ENCODE data around the gene CREBL2. TPM values are rescaled to one million over a fixed set of nuclear protein-coding genes. Genes with fewer than 3 reads are reported as not detected.

CREBL2 gene
- total and polyA plus RNA-seq, 10 of the 15 experiments (the other 5 are each of a cell fraction or from before 2014, with no cell fraction given), result 4.6 to 19.1 (median 13.5) TPM

- Histone ChIP-seq H3K9ac (ENCODE audit: control insufficient read depth, insufficient read depth, low read length) (no peak overlapping the region), H4K20me1 (ENCODE audit: control insufficient read depth, insufficient read depth) (no peaks in the 10 kb centered on the region), H3K79me2 (ENCODE audit: control insufficient read depth, insufficient read depth, low read length) (no peaks in the 10 kb centered on the region), H3K4me1 (ENCODE audit: control insufficient read depth, insufficient read depth, low read length) (no peaks in the 10 kb centered on the region; the same call in 1 of the 2 replicates), H3K9me3 (replicated peaks; ENCODE audit: control insufficient read depth, insufficient read depth, low read length) (peaks cover 10% of the 10 kb centered on the region), H3K4me3 (no peak overlapping the region), H3K27ac (ENCODE audit: control insufficient read depth, insufficient read depth) (no peak overlapping the region), H3K36me3 (ENCODE audit: control insufficient read depth in 2 of 2, insufficient read depth in 2 of 2, low read length in 1 of 2) (no peaks in the 10 kb centered on the region), H2AFZ (ENCODE audit: control insufficient read depth, low read depth, low read length) (no peak overlapping the region), H3K4me2 (ENCODE audit: control insufficient read depth, insufficient read depth) (no peak overlapping the region), H3K27me3 (replicated peaks in 1 of 2; ENCODE audit: control insufficient read depth in 2 of 2, insufficient read depth in 2 of 2, low read length in 1 of 2) (no peaks in the 10 kb centered on the region)
- ChIA-PET RAD21 (ENCODE audit: unreplicated experiment) (interaction anchor here (0.5 to 3.5 kb wide), 8 partner anchors 9 to 277 kb away, joined by 3 to 20 read pairs (median 3); no protein-coding TSS in a partner anchor), POLR2A (interaction anchor here (0.6 to 1.5 kb wide), 5 partner anchors 8 to 277 kb away, joined by 3 to 6 read pairs (median 3); no protein-coding TSS in a partner anchor), SMC1A (ENCODE audit: uncharacterized antibody, unreplicated experiment) (interaction anchor here (0.9 to 6.9 kb wide), 18 partner anchors 8 to 276 kb away, joined by 3 to 67 read pairs (median 5); no protein-coding TSS in a partner anchor), CTCF (interaction anchor here (0.5 to 7.1 kb wide), 14 partner anchors 8 to 277 kb away, joined by 3 to 55 read pairs (median 5); no protein-coding TSS in a partner anchor)
- in situ Hi-C loops (cut with MboI), result no loop called here
- FAIRE-seq (no peak), DNase-seq (ENCODE audit: low read depth, low spot score) (no peak), ATAC-seq (peak; percentile 65)
- no TSS peak for BruUV-seq (replicated peaks)
- TF ChIP-seq ZNF384 (IDR thresholded peaks at IDR 0.05; ENCODE audit: borderline replicate concordance, low read depth, low read length) (peak; percentile 37; the same call in 1 of the 2 replicates), ZBTB11 (CRISPR knock-in tag; IDR thresholded peaks at IDR 0.05) (no peak), IRF5 (IDR thresholded peaks at IDR 0.05; ENCODE audit: borderline replicate concordance) (no peak), RUNX3 (IDR thresholded peaks at IDR 0.05; ENCODE audit: low read length) (peak; percentile 79), ATF7 (IDR thresholded peaks at IDR 0.05; ENCODE audit: low read depth) (peak; percentile 71), ATF2 (IDR thresholded peaks at IDR 0.05; ENCODE audit: low read length) (peak; percentile 58; the same call in 1 of the 2 replicates), JUNB (IDR thresholded peaks at IDR 0.05) (0 out of 2 replicates have a peak, but pooled peaks have one; percentile 16), CEBPB (IDR thresholded peaks at IDR 0.05; ENCODE audit: borderline replicate concordance in 1 of 2, low read depth in 2 of 2, low read length in 2 of 2) (0 out of 4 replicates have a peak, but pooled peaks of 1 of the 2 experiments have one; percentile 52), CBX5 (IDR thresholded peaks at IDR 0.05; ENCODE audit: low read depth) (peak; percentile 96), NFIC (IDR thresholded peaks at IDR 0.05; ENCODE audit: low read depth, low read length) (peak; percentile 34; the same call in 1 of the 2 replicates)
- intact Hi-C loops (cut with micrococcal nuclease; ENCODE audit: unreplicated experiment), result loop anchor here (2.0 kb wide), 2 partner anchors 41 to 277 kb away; no protein-coding TSS in a partner anchor
Observed at GRCh38 chr12:12653922-12654321, 42.2 kb downstream of the CREBL2 start.

Measured in GM12878 (cell line).